Activated naive CD4-positive, alpha-beta T cell treated with anti-CD3 and anti-CD28 coated beads, Interleukin-2, amount 50 U/mL, for 16 hours (primary cell): ENCODE results near the gene TMEM238L.
A peak's percentile ranks its signal among the peaks of the same experiment; 100 is the strongest.

Source experiments
- DNase-seq: peaks from one replicate; pipeline ENCODE4 v3.0.0-alpha.2; 2020

Gene TMEM238L

GRCh38 chr17:10772425-10773380 is 31.2 kb downstream of the TMEM238L start:
- DNase-seq = peak; percentile 20

- no peak for DNase-seq
Observed at GRCh38 chr17:10771148-10771547, 32.8 kb downstream of the TMEM238L start.

GRCh38 chr17:10769840-10770239 is 34.1 kb downstream of the TMEM238L start:
- no peak for DNase-seq

- no peak for DNase-seq
Observed at GRCh38 chr17:10768750-10769251, 35.1 kb downstream of the TMEM238L start.

GRCh38 chr17:10767232-10767631 is 36.7 kb downstream of the TMEM238L start:
- no peak for DNase-seq

- DNase-seq = no peak
Observed at GRCh38 chr17:10762037-10762436, 41.9 kb downstream of the TMEM238L start.

- DNase-seq = no peak
Observed at GRCh38 chr17:10761281-10761680, 42.6 kb downstream of the TMEM238L start.

- no peak for DNase-seq
Observed at GRCh38 chr17:10758062-10758461, 45.8 kb downstream of the TMEM238L start.

- no peak for DNase-seq
Observed at GRCh38 chr17:10757647-10758046, 46.3 kb downstream of the TMEM238L start.

GRCh38 chr17:10757067-10757466 is 46.8 kb downstream of the TMEM238L start:
- no peak for DNase-seq

- DNase-seq = no peak
Observed at GRCh38 chr17:10756619-10757018, 47.3 kb downstream of the TMEM238L start.

GRCh38 chr17:10756185-10756584 is 47.7 kb downstream of the TMEM238L start:
- DNase-seq = no peak

GRCh38 chr17:10755592-10756127 is 48.2 kb downstream of the TMEM238L start:
- no peak for DNase-seq

- no peak for DNase-seq
Observed at GRCh38 chr17:10754861-10755591, 48.9 kb downstream of the TMEM238L start.

- DNase-seq = peak; percentile 16
Observed at GRCh38 chr17:10754109-10754508, 49.8 kb downstream of the TMEM238L start.

- DNase-seq = no peak
Observed at GRCh38 chr17:10752696-10753095, 51.2 kb downstream of the TMEM238L start.

GRCh38 chr17:10751563-10751962 is 52.3 kb downstream of the TMEM238L start:
- DNase-seq = no peak

GRCh38 chr17:10750210-10750609 is 53.7 kb downstream of the TMEM238L start:
- DNase-seq = no peak

GRCh38 chr17:10748531-10749181 is 55.2 kb downstream of the TMEM238L start:
- no peak for DNase-seq

GRCh38 chr17:10745231-10745630 is 58.7 kb downstream of the TMEM238L start:
- no peak for DNase-seq
